ENCODE results near the gene CGB1. TPM values are rescaled to one million over a fixed set of nuclear protein-coding genes. Genes with fewer than 3 reads are reported as not detected.

CGB1 gene
- total RNA-seq, 1 experiment from 2014 or later, result not detected

DNA sequence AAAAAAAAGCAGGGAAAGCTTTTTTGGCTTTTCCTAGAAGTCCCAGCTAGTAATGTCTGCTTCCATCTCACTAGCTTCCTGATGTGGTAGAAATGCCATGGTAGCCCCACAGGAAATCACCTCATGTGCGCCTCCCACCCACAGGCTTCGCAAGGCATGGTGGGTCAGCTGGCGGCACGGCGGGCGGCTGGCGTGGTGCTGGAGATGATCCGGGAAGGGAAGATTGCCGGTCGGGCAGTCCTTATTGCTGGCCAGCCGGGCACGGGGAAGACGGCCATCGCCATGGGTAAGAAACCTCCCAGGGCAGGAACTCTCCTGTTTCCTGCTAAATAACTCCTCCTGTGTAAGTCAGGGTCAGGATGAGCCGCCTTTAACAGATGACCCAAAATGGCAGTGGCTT, 32.6 kb downstream of the CGB1 start:
- no peak for TF ChIP-seq ERG (CRISPR knock-in tag; IDR thresholded peaks at IDR 0.05)
- TF ChIP-seq MYBL2 (CRISPR knock-in tag; IDR thresholded peaks at IDR 0.05), result no peak
- TF ChIP-seq, protein P1, sequence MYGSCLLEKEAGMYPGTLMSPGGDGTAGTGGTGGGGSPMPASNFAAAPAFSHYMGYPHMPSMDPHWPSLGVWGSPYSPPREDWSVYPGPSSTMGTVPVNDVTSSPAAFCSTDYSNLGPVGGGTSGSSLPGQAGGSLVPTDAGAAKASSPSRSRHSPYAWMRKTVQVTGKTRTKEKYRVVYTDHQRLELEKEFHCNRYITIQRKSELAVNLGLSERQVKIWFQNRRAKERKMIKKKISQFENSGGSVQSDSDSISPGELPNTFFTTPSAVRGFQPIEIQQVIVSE (CRISPR knock-in tag; IDR thresholded peaks at IDR 0.05; ENCODE audit: borderline replicate concordance), result no peak
- no peak for TF ChIP-seq JUN (CRISPR knock-in tag; IDR thresholded peaks at IDR 0.05)
- no peak for TF ChIP-seq TEAD4 (CRISPR knock-in tag; IDR thresholded peaks at IDR 0.05)
- TF ChIP-seq, protein P2, sequence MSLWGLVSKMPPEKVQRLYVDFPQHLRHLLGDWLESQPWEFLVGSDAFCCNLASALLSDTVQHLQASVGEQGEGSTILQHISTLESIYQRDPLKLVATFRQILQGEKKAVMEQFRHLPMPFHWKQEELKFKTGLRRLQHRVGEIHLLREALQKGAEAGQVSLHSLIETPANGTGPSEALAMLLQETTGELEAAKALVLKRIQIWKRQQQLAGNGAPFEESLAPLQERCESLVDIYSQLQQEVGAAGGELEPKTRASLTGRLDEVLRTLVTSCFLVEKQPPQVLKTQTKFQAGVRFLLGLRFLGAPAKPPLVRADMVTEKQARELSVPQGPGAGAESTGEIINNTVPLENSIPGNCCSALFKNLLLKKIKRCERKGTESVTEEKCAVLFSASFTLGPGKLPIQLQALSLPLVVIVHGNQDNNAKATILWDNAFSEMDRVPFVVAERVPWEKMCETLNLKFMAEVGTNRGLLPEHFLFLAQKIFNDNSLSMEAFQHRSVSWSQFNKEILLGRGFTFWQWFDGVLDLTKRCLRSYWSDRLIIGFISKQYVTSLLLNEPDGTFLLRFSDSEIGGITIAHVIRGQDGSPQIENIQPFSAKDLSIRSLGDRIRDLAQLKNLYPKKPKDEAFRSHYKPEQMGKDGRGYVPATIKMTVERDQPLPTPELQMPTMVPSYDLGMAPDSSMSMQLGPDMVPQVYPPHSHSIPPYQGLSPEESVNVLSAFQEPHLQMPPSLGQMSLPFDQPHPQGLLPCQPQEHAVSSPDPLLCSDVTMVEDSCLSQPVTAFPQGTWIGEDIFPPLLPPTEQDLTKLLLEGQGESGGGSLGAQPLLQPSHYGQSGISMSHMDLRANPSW (CRISPR knock-in tag; conservative IDR thresholded peaks at IDR 0.05; ENCODE audit: low read depth), result no peak
- TF ChIP-seq, protein P3, sequence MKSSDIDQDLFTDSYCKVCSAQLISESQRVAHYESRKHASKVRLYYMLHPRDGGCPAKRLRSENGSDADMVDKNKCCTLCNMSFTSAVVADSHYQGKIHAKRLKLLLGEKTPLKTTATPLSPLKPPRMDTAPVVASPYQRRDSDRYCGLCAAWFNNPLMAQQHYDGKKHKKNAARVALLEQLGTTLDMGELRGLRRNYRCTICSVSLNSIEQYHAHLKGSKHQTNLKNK (CRISPR knock-in tag; IDR thresholded peaks at IDR 0.05), result no peak
- no peak for TF ChIP-seq NFE2L1 (CRISPR knock-in tag; IDR thresholded peaks at IDR 0.05)
- no peak for TF ChIP-seq ZNF138 (CRISPR knock-in tag; conservative IDR thresholded peaks at IDR 0.05)
- no peak for TF ChIP-seq SP1 (CRISPR knock-in tag; conservative IDR thresholded peaks at IDR 0.05)
- TF ChIP-seq FOXP1 (CRISPR knock-in tag; IDR thresholded peaks at IDR 0.05; ENCODE audit: borderline replicate concordance), result no peak
- TF ChIP-seq, protein P4, sequence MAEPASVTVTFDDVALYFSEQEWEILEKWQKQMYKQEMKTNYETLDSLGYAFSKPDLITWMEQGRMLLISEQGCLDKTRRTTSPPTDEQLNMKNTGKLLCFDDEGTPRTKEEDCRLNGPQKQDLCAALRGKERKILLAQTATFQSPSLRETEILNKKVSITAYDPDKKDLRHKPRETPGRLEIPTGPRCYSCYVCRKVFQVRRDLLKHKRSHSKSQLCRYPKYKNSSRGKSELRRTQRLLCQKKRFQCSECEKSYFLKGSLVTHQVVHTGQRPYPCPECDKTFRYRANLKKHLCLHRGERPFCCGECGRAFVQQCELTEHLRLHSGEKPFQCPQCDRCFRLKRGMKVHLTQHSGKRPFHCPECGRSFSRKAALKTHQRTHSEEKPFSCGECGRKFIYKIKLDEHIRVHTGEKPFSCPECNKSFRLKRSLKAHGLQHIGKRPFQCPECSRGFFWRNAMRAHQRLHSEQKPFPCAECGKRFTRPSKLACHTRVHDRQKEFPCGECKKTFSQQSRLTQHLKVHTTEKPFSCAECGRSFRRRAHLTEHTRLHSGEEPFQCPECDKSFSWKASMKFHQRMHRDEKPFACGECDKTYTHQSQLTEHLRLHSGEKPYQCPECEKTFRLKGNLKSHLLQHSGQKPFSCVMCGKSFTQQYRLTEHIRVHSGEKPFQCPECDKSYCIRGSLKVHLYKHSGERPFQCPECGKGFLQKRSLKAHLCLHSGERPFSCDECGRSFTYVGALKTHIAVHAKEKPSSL (CRISPR knock-in tag; conservative IDR thresholded peaks at IDR 0.05), result no peak
- DNase-seq (ENCODE audit: low spot score) (no peak), ATAC-seq (no peak)
- H3K9me3 Mint-ChIP-seq, result no peaks in the 10 kb centered on the region
- no peak overlapping the region for H3K27ac Mint-ChIP-seq
- CTCF ChIA-PET, result interaction anchor here (1.0 to 1.5 kb wide), 2 partner anchors 10 to 34 kb away, joined by 5 to 6 read pairs; partner anchors contain the start of gene RUVBL2
- peaks cover 7% of the 10 kb centered on the region for H3K4me1 Mint-ChIP-seq
- H3K36me3 Mint-ChIP-seq, result peaks cover 30% of the 10 kb centered on the region
- POLR2A ChIA-PET, result no interaction called here
- no peaks in the 10 kb centered on the region for H3K27me3 Mint-ChIP-seq (ENCODE audit: low read depth)
- no peak overlapping the region for H3K4me3 Mint-ChIP-seq

DNA sequence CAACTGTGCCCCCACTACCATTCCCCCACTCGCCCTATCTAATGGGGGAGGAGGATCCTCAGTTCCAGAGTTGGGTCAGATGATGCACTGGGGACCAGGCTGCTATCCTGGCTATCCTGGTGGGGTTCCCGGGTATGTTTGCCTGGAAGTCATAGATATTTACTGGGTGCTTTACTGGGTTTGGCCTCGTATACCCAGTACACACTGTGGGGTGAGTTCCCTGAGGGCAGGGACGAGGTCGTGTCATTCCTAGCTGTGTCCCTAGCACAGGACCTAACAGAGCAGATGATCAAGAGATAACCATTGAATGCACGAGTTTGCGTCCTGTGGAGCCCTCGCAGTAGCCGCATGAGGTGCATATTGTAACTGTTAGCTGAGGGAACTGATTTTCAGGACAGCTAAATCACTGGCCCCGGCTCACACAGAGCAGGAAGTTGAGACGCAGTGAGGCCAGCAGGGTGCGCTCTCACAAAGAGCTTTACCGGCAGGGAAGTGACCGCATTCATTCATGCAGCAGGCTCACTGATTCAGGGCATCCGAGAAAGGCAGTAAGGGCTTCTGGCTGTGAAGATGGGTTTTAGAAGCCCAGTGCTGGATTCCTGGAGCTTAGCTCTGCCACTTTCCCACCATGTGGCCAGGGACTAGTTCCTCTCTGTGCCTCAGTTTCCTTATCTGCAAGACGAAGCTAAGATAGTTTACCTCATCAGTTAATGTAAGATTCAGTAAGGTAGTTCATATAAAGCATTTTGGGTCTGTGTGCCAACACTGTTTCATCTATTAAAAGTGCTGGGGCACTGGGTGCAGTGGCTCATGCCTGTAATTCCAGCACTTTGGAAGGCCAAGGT, 37.0 kb downstream of the CGB1 start:
- Mint-ChIP-seq H3K27me3 (ENCODE audit: low read depth) (no peaks in the 10 kb centered on the region), H3K4me3 (no peak overlapping the region; the same call in 1 of the 2 replicates), H3K4me1 (peaks cover 14% of the 10 kb centered on the region), H3K27ac (peak overlapping the region; percentile 88), H3K9me3 (no peaks in the 10 kb centered on the region), H3K36me3 (peaks cover 12% of the 10 kb centered on the region)
- peak; percentile 90 for ATAC-seq
- peak; percentile 89 for DNase-seq (ENCODE audit: low spot score)
- POLR2A ChIA-PET, result interaction anchor here (0.6 to 1.0 kb wide), 2 partner anchors 36 to 73 kb away, joined by 3 read pairs; no protein-coding TSS in a partner anchor
- CTCF ChIA-PET, result interaction anchor here (0.5 to 3.0 kb wide), 68 partner anchors 9 to 1134 kb away, joined by 3 to 78 read pairs (median 6); partner anchors contain the start of genes BAX, CGB2, CGB7 and DHDH
- TF ChIP-seq ATF2 (CRISPR knock-in tag; IDR thresholded peaks at IDR 0.05; ENCODE audit: borderline replicate concordance, low read depth) (no peak), RORB (CRISPR knock-in tag; IDR thresholded peaks at IDR 0.05) (no peak), CTCF (IDR thresholded peaks at IDR 0.05) (peak; percentile 48; the same call in 1 of the 2 replicates), SP1 (CRISPR knock-in tag; conservative IDR thresholded peaks at IDR 0.05) (peak; percentile 46; the same call in 1 of the 2 replicates)
- TF ChIP-seq, protein P5, sequence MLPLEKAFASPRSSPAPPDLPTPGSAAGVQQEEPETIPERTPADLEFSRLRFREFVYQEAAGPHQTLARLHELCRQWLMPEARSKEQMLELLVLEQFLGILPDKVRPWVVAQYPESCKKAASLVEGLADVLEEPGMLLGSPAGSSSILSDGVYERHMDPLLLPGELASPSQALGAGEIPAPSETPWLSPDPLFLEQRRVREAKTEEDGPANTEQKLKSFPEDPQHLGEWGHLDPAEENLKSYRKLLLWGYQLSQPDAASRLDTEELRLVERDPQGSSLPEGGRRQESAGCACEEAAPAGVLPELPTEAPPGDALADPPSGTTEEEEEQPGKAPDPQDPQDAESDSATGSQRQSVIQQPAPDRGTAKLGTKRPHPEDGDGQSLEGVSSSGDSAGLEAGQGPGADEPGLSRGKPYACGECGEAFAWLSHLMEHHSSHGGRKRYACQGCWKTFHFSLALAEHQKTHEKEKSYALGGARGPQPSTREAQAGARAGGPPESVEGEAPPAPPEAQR (CRISPR knock-in tag; IDR thresholded peaks at IDR 0.05), result no peak

All from WTC11 (cell line).